Activated T-cell treated with anti-CD3 and anti-CD28 coated beads for 24 hours (primary cell): ENCODE data around the gene HIP1.
"Not testable (repeated sequence)": the region's sequence is repeated elsewhere in the genome, so short reads cannot be mapped to it uniquely, and the experiment has no call there.

Experiments
- DNase-seq: peaks from one replicate; pipeline ENCODE4 v3.0.0-alpha.2; 2020; ENCODE audit warnings: low read depth

The HIP1 gene

DNA sequence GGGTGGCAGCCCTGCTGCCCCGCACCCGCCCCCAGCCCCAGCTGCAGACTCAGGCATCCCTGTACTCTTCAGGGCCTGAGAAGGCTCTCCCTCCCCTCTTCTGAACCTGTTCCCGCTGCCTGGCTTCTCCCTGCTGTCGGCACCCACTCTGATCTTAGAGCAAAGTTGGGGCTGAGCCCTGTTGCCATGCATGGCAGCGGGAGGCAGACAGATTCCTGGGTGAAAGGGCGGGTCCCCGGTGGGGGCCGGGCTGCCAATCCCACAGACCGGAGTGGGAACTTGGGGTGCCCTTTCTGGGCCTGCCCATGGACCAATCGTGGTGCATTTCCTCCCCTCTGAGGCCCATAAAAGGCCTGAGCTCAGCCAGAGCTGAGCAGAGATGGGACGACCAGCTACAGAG, 165.9 kb downstream of the HIP1 start:
- no peak for DNase-seq

GRCh38 chr7:75572396-75572795, 166.3 kb downstream of the HIP1 start:
- DNase-seq = no peak

GRCh38 chr7:75571209-75571608, 167.5 kb downstream of the HIP1 start:
- no peak for DNase-seq

DNA sequence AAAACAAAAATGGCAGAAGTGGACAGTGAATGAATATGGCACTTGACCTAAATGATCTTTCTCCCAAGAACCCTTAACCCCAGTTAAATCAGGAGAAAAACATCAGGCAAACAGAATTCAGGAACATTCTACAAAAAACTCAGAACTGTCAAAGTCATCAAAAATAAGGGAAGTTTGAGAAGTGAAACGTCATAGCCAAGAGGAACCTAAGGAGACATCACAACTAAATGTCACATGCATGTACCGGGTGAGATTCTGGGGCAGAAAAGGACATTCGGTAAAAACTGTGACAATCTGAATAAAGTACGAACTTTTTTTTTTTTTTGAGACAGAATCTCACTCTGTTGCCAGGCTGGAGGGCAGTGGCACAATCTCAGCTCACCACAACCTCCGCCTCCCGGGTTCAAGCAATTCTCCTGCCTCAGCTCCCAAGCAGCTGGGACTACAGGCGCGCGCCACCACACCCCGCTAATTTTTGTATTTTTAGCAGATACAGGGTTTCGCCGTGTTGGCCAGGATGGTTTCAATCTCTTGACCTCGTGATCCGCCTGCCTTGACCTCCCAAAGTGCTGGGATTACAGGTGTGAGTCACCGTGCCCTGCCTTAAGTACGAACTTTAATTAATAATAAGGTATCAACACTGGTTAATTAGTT, 169.0 kb downstream of the HIP1 start:
- DNase-seq = not testable (repeated sequence)

GRCh38 chr7:75567948-75568595, 170.7 kb downstream of the HIP1 start:
- no peak for DNase-seq

- no peak for DNase-seq
Measured at GRCh38 chr7:75565132-75565837, 173.5 kb downstream of the HIP1 start.

DNA sequence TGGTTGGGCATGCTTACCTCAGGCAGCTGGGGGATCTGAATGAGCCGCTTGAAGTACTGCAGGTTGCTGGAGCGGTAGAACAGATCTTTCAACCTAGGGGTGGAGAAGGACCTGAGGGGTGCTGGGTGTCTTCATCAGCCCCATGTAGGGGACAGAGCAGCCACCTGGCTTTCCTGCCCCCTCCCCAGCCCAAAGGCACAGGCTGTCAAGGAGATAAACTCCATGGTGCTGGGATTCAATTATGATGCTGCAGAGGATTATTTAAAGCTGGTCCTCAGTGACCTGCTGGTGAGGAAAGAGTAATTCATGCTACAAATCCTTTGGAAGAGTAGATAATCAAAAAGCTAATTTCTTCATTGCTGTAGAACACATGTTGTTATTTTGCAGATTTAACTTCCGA, 175.6 kb downstream of the HIP1 start:
- no peak for DNase-seq

- DNase-seq = no peak
Measured at GRCh38 chr7:75559976-75560365, 178.8 kb downstream of the HIP1 start.

- no peak for DNase-seq
Measured at GRCh38 chr7:75559355-75559975, 179.3 kb downstream of the HIP1 start.

- not testable (repeated sequence) for DNase-seq
Measured at GRCh38 chr7:75556835-75557234, 181.9 kb downstream of the HIP1 start.

GRCh38 chr7:75555736-75556135, 183.0 kb downstream of the HIP1 start:
- no peak for DNase-seq

DNA sequence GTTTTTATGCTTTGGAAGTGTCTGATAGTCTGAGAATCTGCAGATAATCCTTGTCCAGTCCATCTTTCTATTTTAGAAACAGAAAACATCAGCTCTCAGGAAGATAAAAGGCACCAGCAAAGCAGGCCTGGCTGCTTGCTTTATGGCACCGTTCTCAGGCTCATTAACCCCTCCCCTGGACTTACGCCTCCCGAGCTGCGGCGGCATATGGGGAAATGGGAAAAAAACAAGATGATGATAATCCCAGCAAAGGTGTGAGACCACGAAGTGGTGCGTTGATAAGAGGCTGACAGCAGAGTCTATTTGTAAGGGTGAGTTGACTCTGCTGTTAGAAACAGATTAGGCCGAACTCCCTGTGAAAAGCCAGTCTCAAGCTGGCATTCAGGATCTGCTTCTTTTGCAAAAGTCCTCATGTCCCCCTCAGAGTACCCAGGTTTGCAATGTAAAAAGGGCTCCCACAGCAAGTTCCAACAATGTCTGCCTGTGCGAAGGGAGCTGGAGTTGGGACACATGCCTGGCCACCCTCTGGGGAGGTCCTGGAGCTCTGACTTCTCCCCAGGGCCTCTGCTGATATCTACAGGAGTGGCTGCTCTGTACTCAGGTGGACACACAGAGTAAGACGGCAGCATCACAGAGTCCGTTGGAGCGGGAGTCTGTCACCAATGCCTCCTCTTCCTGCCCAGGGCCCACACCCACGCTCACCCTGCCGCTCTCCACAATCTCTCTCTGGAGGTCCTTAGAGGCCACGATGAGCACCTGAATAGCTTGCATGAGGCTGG, 192.3 kb downstream of the HIP1 start:
- DNase-seq = no peak

- DNase-seq = no peak
Measured at GRCh38 chr7:75537731-75538130, 201.0 kb downstream of the HIP1 start.

GRCh38 chr7:75536940-75537538, 201.7 kb downstream of the HIP1 start:
- DNase-seq = no peak

- DNase-seq = no peak
Measured at GRCh38 chr7:75536491-75536890, 202.2 kb downstream of the HIP1 start.

DNA sequence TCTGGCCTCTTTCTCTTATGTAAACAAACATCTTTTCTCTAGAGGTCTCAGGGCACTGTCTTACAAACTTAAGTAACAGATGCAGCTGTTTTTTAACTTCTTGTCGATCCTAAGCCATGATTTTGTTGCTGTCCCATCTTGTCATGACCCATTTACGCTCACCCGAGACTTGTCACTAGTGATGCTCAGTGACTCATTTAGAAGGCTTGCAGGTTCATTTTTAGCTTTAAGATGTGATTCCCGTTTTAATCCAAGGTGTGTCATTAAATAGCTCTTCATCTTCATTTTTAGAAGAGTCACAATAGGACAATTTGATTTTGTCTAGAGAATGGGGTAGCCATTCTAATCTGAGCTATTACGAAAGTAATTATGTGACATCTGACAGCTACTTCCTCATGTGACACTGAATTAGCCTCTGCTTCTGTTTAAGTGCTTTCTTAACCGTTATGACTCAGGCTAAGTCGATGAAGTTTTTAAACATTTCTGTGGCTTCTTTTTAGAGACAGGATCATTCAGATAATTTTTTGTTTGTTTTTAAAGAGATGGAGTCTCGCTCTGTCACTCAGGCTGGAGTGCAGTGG, 203.9 kb downstream of the HIP1 start:
- DNase-seq = no peak

DNA sequence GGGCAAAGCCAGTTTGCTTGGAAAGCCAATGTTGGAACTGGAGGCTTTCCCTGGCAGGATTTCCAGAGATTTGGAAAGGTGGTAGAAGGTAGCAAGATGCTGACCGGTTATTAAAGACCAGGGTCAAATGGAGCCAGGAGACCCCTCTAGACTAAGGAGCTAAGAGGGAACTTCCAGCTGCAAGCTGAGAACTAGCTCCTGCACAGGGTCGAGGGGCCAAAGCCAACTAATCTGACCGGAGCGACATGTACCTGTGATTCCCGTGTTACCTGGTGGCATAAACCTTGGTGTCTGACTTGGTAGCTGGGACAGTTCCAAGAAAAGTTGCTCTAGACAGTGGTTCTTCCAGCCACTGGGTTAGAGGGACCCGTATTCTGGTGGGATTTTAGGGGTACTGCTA, 204.8 kb downstream of the HIP1 start:
- no peak for DNase-seq

- DNase-seq = no peak
Measured at GRCh38 chr7:75532639-75533038, 206.1 kb downstream of the HIP1 start.

DNA sequence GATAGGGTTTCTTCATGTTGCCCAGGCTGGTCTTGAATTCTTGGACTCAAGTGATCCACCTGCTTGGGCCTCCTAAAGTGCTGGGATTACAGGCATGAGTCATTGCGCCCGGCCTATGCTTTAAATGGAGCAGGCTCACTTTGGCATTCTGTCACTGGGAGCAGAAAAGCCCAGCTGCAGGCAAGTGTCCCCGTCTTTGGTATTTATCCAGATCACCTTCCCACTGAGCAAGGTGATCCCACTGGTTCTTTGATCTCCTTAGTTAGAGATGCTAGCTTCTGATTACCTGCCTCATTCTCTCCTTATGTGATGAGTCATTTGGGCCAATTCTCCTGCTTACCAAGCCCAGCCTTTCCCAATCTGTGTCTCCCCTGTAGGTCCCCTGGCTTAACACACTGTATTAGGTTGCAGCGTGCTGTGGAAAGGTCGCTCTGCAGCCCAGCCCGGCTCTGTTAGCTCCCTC, 207.4 kb downstream of the HIP1 start:
- DNase-seq = no peak

- not testable (repeated sequence) for DNase-seq
Measured at GRCh38 chr7:75527224-75527722, 211.5 kb downstream of the HIP1 start.

DNA sequence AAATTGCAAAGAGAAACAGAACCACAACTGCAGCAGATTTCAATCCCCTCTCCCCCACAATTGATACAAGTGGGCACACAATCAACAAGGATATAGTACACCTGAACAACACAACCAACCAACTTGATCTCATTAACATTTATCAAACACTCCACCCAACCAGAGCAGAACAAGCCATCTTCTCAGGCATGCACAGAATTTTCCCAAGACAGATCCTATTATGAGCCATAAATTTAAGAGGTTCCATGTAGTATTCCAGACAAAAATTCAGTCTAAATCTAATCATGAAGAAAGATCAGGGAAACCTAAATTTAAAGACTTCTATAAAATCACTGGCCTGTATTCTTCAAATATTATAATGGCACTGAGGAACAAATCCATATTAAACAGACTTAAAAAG, 217.0 kb downstream of the HIP1 start:
- not testable (repeated sequence) for DNase-seq
